SU-DHL-6 (cell line): Measurements from ENCODE around the gene GMDS.

ENCODE experiments used
- EZH2phosphoT487 ChIP-seq: fragments of 200-600 bp; sonication (generic), shearing (Covaris generic); conservative IDR thresholded peaks from 2 replicates; pipeline ENCODE4 v1.6.1; 2018; ENCODE audit warnings: mild to moderate bottlenecking, antibody characterized with exemption, low read length, moderate library complexity, mixed read lengths
- TF ChIP-seq, protein P1 (sequence below): fragments of 200-600 bp; sonication (generic); IDR thresholded peaks from one replicate; pipeline ENCODE4 v1.5.1; 2017; ENCODE audit warnings: antibody characterized with exemption, mild to moderate bottlenecking, low read length, moderate library complexity; ENCODE audit not compliant: insufficient read depth, poor library complexity, severe bottlenecking

DNA sequence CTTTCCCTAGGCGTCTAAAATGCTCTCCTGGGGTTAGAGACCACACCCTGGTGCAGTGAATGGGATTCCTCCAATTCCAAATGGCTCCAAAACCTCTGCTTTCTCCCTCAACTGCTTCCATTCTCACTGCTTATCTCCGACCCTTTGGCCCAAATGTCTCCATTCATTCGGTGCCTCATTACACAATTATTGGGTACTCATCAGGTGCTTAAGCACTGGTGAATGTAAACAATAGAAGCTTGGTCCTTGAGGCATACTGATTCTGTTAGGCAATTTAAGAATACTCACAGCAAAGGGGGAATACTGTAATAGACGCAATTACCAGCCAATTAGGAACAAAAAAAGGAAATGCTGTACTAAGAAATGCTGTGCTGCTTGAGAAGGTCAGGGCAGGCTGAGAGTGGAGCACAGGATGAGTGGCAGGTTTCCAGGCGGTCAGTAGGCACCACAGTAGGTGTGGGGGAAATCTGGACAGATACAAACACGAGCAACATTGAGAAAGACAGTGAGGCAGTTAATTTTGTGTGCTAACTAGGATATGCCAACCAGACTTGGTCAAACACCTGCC is 23.0 kb downstream of the GMDS start:
- TF ChIP-seq, protein P1, sequence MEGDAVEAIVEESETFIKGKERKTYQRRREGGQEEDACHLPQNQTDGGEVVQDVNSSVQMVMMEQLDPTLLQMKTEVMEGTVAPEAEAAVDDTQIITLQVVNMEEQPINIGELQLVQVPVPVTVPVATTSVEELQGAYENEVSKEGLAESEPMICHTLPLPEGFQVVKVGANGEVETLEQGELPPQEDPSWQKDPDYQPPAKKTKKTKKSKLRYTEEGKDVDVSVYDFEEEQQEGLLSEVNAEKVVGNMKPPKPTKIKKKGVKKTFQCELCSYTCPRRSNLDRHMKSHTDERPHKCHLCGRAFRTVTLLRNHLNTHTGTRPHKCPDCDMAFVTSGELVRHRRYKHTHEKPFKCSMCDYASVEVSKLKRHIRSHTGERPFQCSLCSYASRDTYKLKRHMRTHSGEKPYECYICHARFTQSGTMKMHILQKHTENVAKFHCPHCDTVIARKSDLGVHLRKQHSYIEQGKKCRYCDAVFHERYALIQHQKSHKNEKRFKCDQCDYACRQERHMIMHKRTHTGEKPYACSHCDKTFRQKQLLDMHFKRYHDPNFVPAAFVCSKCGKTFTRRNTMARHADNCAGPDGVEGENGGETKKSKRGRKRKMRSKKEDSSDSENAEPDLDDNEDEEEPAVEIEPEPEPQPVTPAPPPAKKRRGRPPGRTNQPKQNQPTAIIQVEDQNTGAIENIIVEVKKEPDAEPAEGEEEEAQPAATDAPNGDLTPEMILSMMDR = no peak
- TF ChIP-seq EZH2phosphoT487 = no peak
